CD4-positive, CD25-positive, alpha-beta regulatory T cell (primary cell): ENCODE results near the gene ZBTB16. TPM values are rescaled to one million over a fixed set of nuclear protein-coding genes. Genes with fewer than 3 reads are reported as not detected.

Experiments
- ATAC-seq, 2 donors: fragments of 150-1000 bp; cut with Tn5 transposase; one replicate each; pipeline ENCODE4 v1.10.0; 2021; ENCODE audit warnings: low read depth in 2 of 2, moderate number of reproducible peaks in 2 of 2, moderate library complexity in 1 of 2
- DNase-seq, 3 donors: peaks; one replicate each; pipeline versions ENCODE4 v3.0.0 to v3.0.0-alpha.2; 2012 to 2022; ENCODE audit warnings: mixed read lengths in 1 of 3
- H3K27ac ChIP-seq: one replicate; pipeline ENCODE4 v1.7.0; 2013; ENCODE audit warnings: mild to moderate bottlenecking, low read length; ENCODE audit not compliant: insufficient read depth, poor library complexity, severe bottlenecking
- H3K27me3 ChIP-seq: one replicate; pipeline ENCODE4 v1.7.0; 2013; ENCODE audit warnings: low read length; ENCODE audit not compliant: control insufficient read depth, insufficient read depth
- H3K36me3 ChIP-seq: one replicate; pipeline ENCODE4 v1.7.0; 2013; ENCODE audit warnings: mild to moderate bottlenecking, low read length, moderate library complexity; ENCODE audit not compliant: control insufficient read depth, insufficient read depth
- H3K4me1 ChIP-seq: 2 replicates; pipeline ENCODE4 v1.7.0; 2013; ENCODE audit warnings: mild to moderate bottlenecking, low read length; ENCODE audit not compliant: insufficient read depth, control insufficient read depth, poor library complexity, severe bottlenecking
- H3K4me3 ChIP-seq: one replicate; pipeline ENCODE4 v1.7.0; 2013; ENCODE audit warnings: low read depth, mild to moderate bottlenecking, low read length, moderate library complexity
- H3K9me3 ChIP-seq, 2 experiments: 1 replicate in 1 of 2; 2 replicates in 1 of 2; pipeline ENCODE4 v1.7.0; 2013; ENCODE audit warnings: low read length in 2 of 2, mild to moderate bottlenecking in 1 of 2, moderate library complexity in 1 of 2; ENCODE audit not compliant: control insufficient read depth in 2 of 2
- H3K27ac Mint-ChIP-seq, 3 donors: one replicate each; pipeline ENCODE4 v1.8.0; 2020 to 2022; ENCODE audit warnings: mild to moderate bottlenecking in 3 of 3, mixed read lengths in 3 of 3, moderate library complexity in 2 of 3
- H3K27me3 Mint-ChIP-seq: one replicate; pipeline ENCODE4 v1.8.0; 2022; ENCODE audit warnings: mild to moderate bottlenecking, mixed read lengths
- H3K36me3 Mint-ChIP-seq: one replicate; pipeline ENCODE4 v1.8.0; 2020; ENCODE audit warnings: mixed read lengths
- H3K4me1 Mint-ChIP-seq, 4 donors: one replicate each; pipeline ENCODE4 v1.8.0; 2020 to 2022; ENCODE audit warnings: mixed read lengths in 4 of 4, mild to moderate bottlenecking in 1 of 4
- H3K4me3 Mint-ChIP-seq, 4 donors: one replicate each; pipeline ENCODE4 v1.8.0; 2020 to 2022; ENCODE audit warnings: mild to moderate bottlenecking in 4 of 4, mixed read lengths in 4 of 4, moderate library complexity in 3 of 4
- H3K9me3 Mint-ChIP-seq, 7 donors: one replicate each; pipeline ENCODE4 v1.8.0; 2020 to 2022; ENCODE audit warnings: mixed read lengths in 7 of 7, mild to moderate bottlenecking in 3 of 7, moderate library complexity in 2 of 7
- polyA plus RNA-seq, 4 donors: library from polyadenylated mRNA; unstranded; fragments of 300-500 nt; fragmentation: Illumina TruSeq; gene quantifications; one replicate each; pipeline ENCODE4 v1.2.3, GENCODE V29; 2021
- total RNA-seq: library from RNA; stranded (reverse); gene quantifications from one replicate; pipeline ENCODE4 v1.2.3, GENCODE V29; 2022

Gene ZBTB16
- total and polyA plus RNA-seq, 5 donors from 2014 or later = 2.9 to 28.1 (median 8.5) TPM

GRCh38 chr11:114272311-114272710 lies 212.8 kb downstream of the ZBTB16 start:
- no peaks in the 10 kb centered on the region for H3K4me1 Mint-ChIP-seq
- H3K9me3 ChIP-seq = no peaks in the 10 kb centered on the region
- H3K27me3 ChIP-seq = peaks cover 19% of the 10 kb centered on the region
- no peak overlapping the region for H3K27ac ChIP-seq
- no peaks in the 10 kb centered on the region for H3K36me3 ChIP-seq
- no peaks in the 10 kb centered on the region for H3K9me3 Mint-ChIP-seq
- no peak overlapping the region for H3K4me3 Mint-ChIP-seq
- no peak for DNase-seq
- no peak for ATAC-seq
- H3K27ac Mint-ChIP-seq = no peak overlapping the region
- H3K36me3 Mint-ChIP-seq = no peaks in the 10 kb centered on the region
- no peaks in the 10 kb centered on the region for H3K4me1 ChIP-seq
- peaks cover 27% of the 10 kb centered on the region for H3K27me3 Mint-ChIP-seq
- H3K4me3 ChIP-seq = no peak overlapping the region

DNA sequence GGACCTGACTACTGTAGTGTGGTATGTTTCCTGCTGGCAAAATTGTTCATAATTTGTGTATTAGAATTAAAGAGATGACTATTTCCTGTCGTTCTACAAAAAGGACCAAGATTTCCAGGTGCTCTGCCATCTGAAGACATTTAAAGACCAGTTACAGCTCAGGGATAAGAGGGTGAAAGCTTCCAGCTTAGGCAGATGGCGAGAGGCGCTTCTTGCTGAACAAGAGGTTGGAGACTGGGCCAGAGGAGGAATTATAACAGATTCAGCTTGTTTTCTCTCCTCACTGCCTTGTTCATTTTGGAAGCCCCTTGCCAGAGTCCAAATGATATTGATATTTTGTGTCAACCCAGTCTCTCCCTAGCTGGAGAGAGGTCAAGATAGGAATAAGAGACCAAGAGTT lies 213.6 kb downstream of the ZBTB16 start:
- no peaks in the 10 kb centered on the region for H3K4me1 ChIP-seq
- no peak overlapping the region for H3K4me3 ChIP-seq
- no peaks in the 10 kb centered on the region for H3K9me3 ChIP-seq
- no peak overlapping the region for H3K27ac ChIP-seq
- H3K9me3 Mint-ChIP-seq = no peaks in the 10 kb centered on the region
- H3K27me3 ChIP-seq = peaks cover 16% of the 10 kb centered on the region
- DNase-seq (no peak), ATAC-seq (no peak)
- no peak overlapping the region for H3K4me3 Mint-ChIP-seq
- H3K36me3 ChIP-seq = no peaks in the 10 kb centered on the region
- H3K36me3 Mint-ChIP-seq = no peaks in the 10 kb centered on the region
- H3K27me3 Mint-ChIP-seq = peaks cover 24% of the 10 kb centered on the region
- H3K27ac Mint-ChIP-seq = no peak overlapping the region
- no peaks in the 10 kb centered on the region for H3K4me1 Mint-ChIP-seq

DNA sequence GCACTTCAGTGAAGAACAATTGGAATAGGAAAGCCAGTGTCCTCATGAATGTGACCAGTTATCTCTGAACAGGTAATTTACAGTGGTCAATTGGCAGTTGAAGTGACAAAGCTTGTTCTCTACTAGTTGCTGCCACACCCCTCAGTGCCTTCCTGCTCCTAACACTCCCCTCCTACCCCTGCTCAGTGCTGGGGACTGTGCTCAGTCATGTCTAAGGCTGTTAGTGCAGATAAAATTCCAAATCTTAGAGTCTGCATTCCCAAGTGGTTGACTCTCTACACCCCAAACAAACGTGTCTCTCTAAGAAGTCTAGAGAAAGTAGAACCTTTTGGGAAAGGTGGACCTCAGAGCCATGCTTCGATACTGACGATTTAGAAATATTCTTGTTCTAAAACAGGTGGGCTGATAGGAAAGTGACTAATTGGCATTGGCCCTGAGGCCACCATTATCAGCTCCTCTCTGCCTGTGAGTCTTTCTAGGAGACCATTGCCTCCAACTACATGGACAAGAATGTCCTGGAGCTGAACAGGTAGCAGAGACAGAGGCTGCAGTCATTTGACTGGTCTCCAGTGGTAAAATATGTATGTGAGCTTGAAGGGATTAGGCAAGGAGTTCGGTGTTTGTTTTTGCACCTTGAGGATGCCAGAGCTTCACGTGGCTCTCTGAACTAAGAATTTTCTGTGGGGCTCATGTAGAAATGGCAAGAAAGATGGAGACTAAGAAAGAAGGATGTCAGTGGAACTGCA lies 214.6 kb downstream of the ZBTB16 start:
- no peaks in the 10 kb centered on the region for H3K9me3 Mint-ChIP-seq
- Histone ChIP-seq H3K36me3 (no peaks in the 10 kb centered on the region), H3K27me3 (peaks cover 18% of the 10 kb centered on the region), H3K4me3 (no peak overlapping the region), H3K4me1 (no peaks in the 10 kb centered on the region), H3K27ac (no peak overlapping the region), H3K9me3 (no peaks in the 10 kb centered on the region)
- DNase-seq (no peak), ATAC-seq (no peak)
- no peak overlapping the region for H3K27ac Mint-ChIP-seq
- H3K36me3 Mint-ChIP-seq = no peaks in the 10 kb centered on the region
- no peak overlapping the region for H3K4me3 Mint-ChIP-seq
- peaks cover 28% of the 10 kb centered on the region for H3K27me3 Mint-ChIP-seq
- no peaks in the 10 kb centered on the region for H3K4me1 Mint-ChIP-seq

DNA sequence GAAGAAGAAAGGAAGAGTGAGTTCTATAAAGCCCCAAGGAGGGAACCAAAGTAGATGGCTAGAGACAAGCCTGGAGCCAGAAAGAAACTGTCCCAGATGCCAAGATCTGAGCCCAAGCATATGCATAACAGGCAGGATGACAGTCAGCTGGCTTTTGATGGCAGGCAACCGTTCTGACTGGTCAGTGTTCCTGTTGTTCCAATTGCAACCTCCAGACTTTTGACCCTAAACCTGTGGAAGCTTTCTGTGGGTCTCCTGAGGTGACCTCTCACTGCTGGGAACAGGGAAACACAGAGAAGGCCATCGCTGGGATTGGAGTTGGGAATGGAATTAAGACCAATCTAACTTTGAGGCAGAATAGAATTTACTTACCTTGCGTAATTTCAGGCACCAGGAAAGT lies 215.1 kb downstream of the ZBTB16 start:
- Histone ChIP-seq H3K27me3 (peaks cover 13% of the 10 kb centered on the region), H3K9me3 (no peaks in the 10 kb centered on the region), H3K4me1 (no peaks in the 10 kb centered on the region), H3K4me3 (no peak overlapping the region), H3K36me3 (no peaks in the 10 kb centered on the region), H3K27ac (no peak overlapping the region)
- Mint-ChIP-seq H3K4me3 (no peak overlapping the region), H3K36me3 (no peaks in the 10 kb centered on the region), H3K27me3 (peaks cover 28% of the 10 kb centered on the region), H3K4me1 (no peaks in the 10 kb centered on the region), H3K27ac (no peak overlapping the region), H3K9me3 (peaks cover 0 to 1% (median 0%) of the 10 kb centered on the region in 7 donors)
- ATAC-seq (no peak), DNase-seq (no peak)

- Histone ChIP-seq H3K4me1 (no peaks in the 10 kb centered on the region), H3K27ac (no peak overlapping the region), H3K27me3 (peaks cover 13% of the 10 kb centered on the region), H3K9me3 (no peaks in the 10 kb centered on the region), H3K4me3 (no peak overlapping the region), H3K36me3 (no peaks in the 10 kb centered on the region)
- peaks cover 32% of the 10 kb centered on the region for H3K27me3 Mint-ChIP-seq
- DNase-seq (no peak), ATAC-seq (no peak)
- peaks cover 0 to 4% (median 0%) of the 10 kb centered on the region in 7 donors for H3K9me3 Mint-ChIP-seq
- no peak overlapping the region for H3K4me3 Mint-ChIP-seq
- no peaks in the 10 kb centered on the region for H3K4me1 Mint-ChIP-seq
- no peaks in the 10 kb centered on the region for H3K36me3 Mint-ChIP-seq
- no peak overlapping the region for H3K27ac Mint-ChIP-seq
Measured at GRCh38 chr11:114275280-114275679, 215.8 kb downstream of the ZBTB16 start.

- Histone ChIP-seq H3K27ac (no peak overlapping the region), H3K4me1 (no peaks in the 10 kb centered on the region), H3K27me3 (peaks cover 8% of the 10 kb centered on the region), H3K36me3 (no peaks in the 10 kb centered on the region), H3K4me3 (no peak overlapping the region), H3K9me3 (no peaks in the 10 kb centered on the region)
- H3K9me3 Mint-ChIP-seq = peaks cover 0 to 4% (median 0%) of the 10 kb centered on the region in 7 donors
- H3K4me3 Mint-ChIP-seq = no peak overlapping the region
- no peak overlapping the region for H3K27ac Mint-ChIP-seq
- no peaks in the 10 kb centered on the region for H3K36me3 Mint-ChIP-seq
- H3K4me1 Mint-ChIP-seq = no peaks in the 10 kb centered on the region
- no peak for ATAC-seq
- DNase-seq = no peak
- peaks cover 25% of the 10 kb centered on the region for H3K27me3 Mint-ChIP-seq
Measured at GRCh38 chr11:114276077-114276476, 216.6 kb downstream of the ZBTB16 start.

GRCh38 chr11:114277637-114278341 lies 218.3 kb downstream of the ZBTB16 start:
- Histone ChIP-seq H3K4me3 (no peak overlapping the region), H3K9me3 (no peaks in the 10 kb centered on the region), H3K36me3 (no peaks in the 10 kb centered on the region), H3K27me3 (peaks cover 7% of the 10 kb centered on the region), H3K27ac (no peak overlapping the region), H3K4me1 (no peaks in the 10 kb centered on the region)
- Mint-ChIP-seq H3K4me3 (no peak overlapping the region), H3K27me3 (peaks cover 14% of the 10 kb centered on the region), H3K27ac (no peak overlapping the region), H3K9me3 (peaks cover 0 to 4% (median 0%) of the 10 kb centered on the region in 7 donors), H3K4me1 (no peaks in the 10 kb centered on the region), H3K36me3 (no peaks in the 10 kb centered on the region)
- ATAC-seq (no peak), DNase-seq (no peak)
